Heart right ventricle (tissue), 16 donors: ENCODE measurements around the gene RAPSN. TPM values are rescaled to one million over a fixed set of nuclear protein-coding genes. Genes with fewer than 3 reads are reported as not detected.

Source experiments
- ATAC-seq, 8 donors: fragments of 200-7000 bp; cut with Tn5 transposase; one replicate each; pipeline ENCODE4 v1.9.1; 2020; ENCODE audit warnings: mild to moderate bottlenecking in 8 of 8, moderate library complexity in 8 of 8, moderate number of reproducible peaks in 1 of 8
- DNase-seq, 2 donors: peaks; one replicate each; pipeline ENCODE4 v3.0.0-alpha.2; 2020
- H3K27ac ChIP-seq, 10 donors: fragments of 200-600 bp; sonication (generic) in 2 of 10; one replicate each; pipeline versions ENCODE4 v1.5.0 to v1.8.0; 2020 to 2022; ENCODE audit warnings: mild to moderate bottlenecking in 3 of 10
- H3K27me3 ChIP-seq, 7 donors: fragments of 200-600 bp; one replicate each; pipeline ENCODE4 v1.8.0; 2021 to 2022; ENCODE audit warnings: mild to moderate bottlenecking in 2 of 7
- H3K36me3 ChIP-seq, 9 donors: fragments of 200-600 bp; sonication (generic) in 1 of 9; one replicate each; pipeline versions ENCODE4 v1.5.0 to v1.8.0; 2020 to 2022; ENCODE audit warnings: mild to moderate bottlenecking in 2 of 9
- H3K4me1 ChIP-seq, 9 donors: fragments of 200-600 bp; sonication (generic) in 1 of 9; one replicate each; pipeline versions ENCODE4 v1.5.0 to v1.8.0; 2020 to 2022; ENCODE audit warnings: mild to moderate bottlenecking in 4 of 9
- H3K4me3 ChIP-seq, 10 donors: fragments of 200-600 bp; sonication (generic) in 2 of 10; one replicate each; pipeline versions ENCODE4 v1.5.0 to v1.8.0; 2020 to 2022; ENCODE audit warnings: mild to moderate bottlenecking in 7 of 10, moderate library complexity in 2 of 10
- H3K9me3 ChIP-seq, 11 donors: fragments of 200-600 bp in 10 of 11; sonication (generic) in 2 of 11; one replicate each; pipeline versions ENCODE4 v1.5.0 to v1.8.0; 2013 to 2022; ENCODE audit warnings: mild to moderate bottlenecking in 2 of 11, control low read depth in 1 of 11, moderate library complexity in 1 of 11
- CTCF ChIP-seq, 9 donors: fragments of 200-600 bp; sonication (generic) in 2 of 9; IDR thresholded peaks; one replicate each; pipeline versions ENCODE4 v1.5.0 to v1.8.0; 2021 to 2022; ENCODE audit warnings: antibody characterized with exemption in 9 of 9, mild to moderate bottlenecking in 5 of 9, moderate library complexity in 1 of 9
- WGBS, 2 donors: extraction: QIAGEN DNeasy Blood & Tissue Kit; methylation state at CpG; one replicate each; pipeline ENCODE4 v1.1.7; 2013; ENCODE audit warnings: inconsistent platforms in 1 of 2; 5-methylcytosine and 5-hydroxymethylcytosine counted together
- intact Hi-C, 10 donors: fragments of 100-400 bp; cut with DNase I; formaldehyde crosslinking; loops; one replicate each; pipeline versions ENCODE4 v1.11.1 to v1.14.2; 2022
- polyA plus RNA-seq, 2 donors: library from polyadenylated mRNA; stranded (reverse); fragments of 200-250 nt; gene quantifications; one replicate each; pipeline ENCODE4 v1.2.3, GENCODE V29; 2013
- total RNA-seq, 10 donors: library from RNA; stranded (reverse); fragmentation: NEBNext Ultra II Directional in 3 of 10; extraction: Animal tissue kit (Norgen Biotek cat#: 25700) in 3 of 10; gene quantifications; one replicate each; pipeline versions ENCODE4 v1.2.1 to v1.2.4, GENCODE V29; 2021 to 2023
- donor health status: Arrhythmogenic right ventricular cardiomyopathy.
- donor health status: ischemic (EF 13 %, LVEDD 7.1; RV severe dilation, severe dysfunction).
- donor health status: healthy with polysubstance abuse.
- donor health status: DM: no; HTN: yes; CAD: no.
- donor health status: DM: no; HTN: no; CAD: no.
- donor health status: ischemic (EF 25% LVEDD 6.9; RV normal size, moderate dysfunction).
- donor health status: ischemic (EF 25% LVEDD 5.7; RV mildly dilated, moderate dysfunction).
- donor health status: healthy.
- donor health status: DM: yes; HTN: yes; CAD: no.
- donor health status: Ischemic cardiomyopathy.
- donor health status: ischemic (EF 35%, LVEDD 5.7; RV mildly dilated, moderate dysfunction).
- donor health status: nonischemic (EF 11% LVEDD 7.7; RV severe dilation, severe dysfunction).
- donor health status: DM: yes; HTN: yes; CAD: no.
- donor health status: PGD.
- donor health status: ischemic (EF 29% LVEDD 5.4; RV normal size, mild dysfunction).
- donor health status: nonischemic (EF 23%, LVEDD 6.1; RV moderate dilation, normal function).

Gene RAPSN
- total and polyA plus RNA-seq, 12 donors: 0.33 to 10.2 (median 4.0) TPM

DNA sequence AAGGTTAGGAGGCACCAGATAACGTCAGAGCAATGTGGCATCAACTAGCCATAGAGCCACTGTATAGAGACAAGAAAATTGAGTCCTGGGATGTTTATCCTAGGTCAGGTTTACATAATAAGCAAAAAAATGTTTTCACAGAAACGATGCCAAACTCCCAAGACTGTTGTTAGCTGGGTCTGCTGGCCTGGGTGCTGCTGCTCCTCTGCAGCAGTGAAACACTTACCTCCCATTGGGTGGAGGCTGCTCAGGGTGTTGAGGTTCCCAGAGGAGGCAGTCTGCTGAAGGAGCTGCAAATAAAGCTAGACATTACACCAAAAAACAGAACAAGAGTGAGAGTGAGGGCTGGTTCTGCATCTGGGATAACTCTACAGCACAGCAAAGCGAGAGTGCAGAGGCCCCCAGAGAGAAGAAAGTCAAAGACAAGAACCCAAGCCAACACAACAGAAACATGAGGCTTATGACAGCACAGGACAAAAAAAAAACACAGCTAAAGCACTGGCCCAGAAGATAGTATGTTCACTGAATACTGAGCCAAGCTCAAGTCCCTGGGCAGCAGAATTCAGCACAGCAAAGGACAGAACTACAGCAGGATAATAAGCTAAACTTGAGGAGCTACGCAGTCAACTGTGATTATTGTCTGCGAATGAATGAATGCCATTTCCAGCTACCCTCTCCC lies 29.9 kb upstream of the RAPSN start:
- ATAC-seq: peak in 7 of 8 donors; percentile 43 to 88 (median 65)

DNA sequence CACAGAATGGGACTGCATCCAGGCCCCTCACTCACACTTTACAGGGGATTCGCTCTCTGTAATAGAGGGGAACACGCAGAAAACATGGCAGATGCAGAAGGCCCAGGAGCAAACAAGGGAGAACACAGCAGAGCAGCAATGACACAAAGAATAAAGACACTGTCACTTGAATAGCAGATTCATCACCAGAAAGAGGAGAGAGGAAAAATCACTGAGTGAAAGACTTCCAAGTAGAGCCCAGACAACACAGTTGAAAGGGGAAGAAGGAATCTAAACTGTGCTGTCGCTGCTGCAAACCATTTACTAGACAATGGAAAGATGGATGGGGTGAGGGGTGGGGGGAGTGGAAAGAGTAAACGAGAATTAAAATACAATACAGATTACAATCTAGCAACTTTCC lies 28.8 kb upstream of the RAPSN start:
- 77 to 83% methylated on average over 4 of the region's 4 CpGs for WGBS, 2 donors
- intact Hi-C loops: loop anchor here in 2 of 10 donors (10.0 kb wide), 2 partner anchors 137 to 147 kb away; no protein-coding TSS in a partner anchor
- H3K4me1 ChIP-seq: peaks cover 3 to 34% (median 23%) of the 10 kb centered on the region in 9 donors

More for the DNA sequence above, 29.9 kb upstream of the RAPSN start:
- H3K4me3 ChIP-seq: no peak overlapping the region
- H3K9me3 ChIP-seq: no peaks in the 10 kb centered on the region
- H3K27me3 ChIP-seq: no peaks in the 10 kb centered on the region
- TF ChIP-seq CTCF (IDR thresholded peaks at IDR 0.05): no peak
- peak overlapping the region in 1 of 10 donors; percentile 3 for H3K27ac ChIP-seq
- DNase-seq: no peak
- H3K36me3 ChIP-seq: peaks cover 0 to 100% (median 79%) of the 10 kb centered on the region in 9 donors
- intact Hi-C loops: loop anchor here in 2 of 10 donors (10.0 kb wide), 2 partner anchors 136 to 146 kb away; no protein-coding TSS in a partner anchor
- WGBS, 2 donors: 63 to 80% methylated on average over 5 of the region's 5 CpGs
- H3K4me1 ChIP-seq: peaks cover 3 to 34% (median 23%) of the 10 kb centered on the region in 9 donors

GRCh38 chr11:47477323-47477722 lies 28.4 kb upstream of the RAPSN start:
- ATAC-seq: peak in 1 of 8 donors; percentile 22
- peak overlapping the region in 1 of 10 donors; percentile 24 for H3K27ac ChIP-seq
- H3K36me3 ChIP-seq: peaks cover 0 to 100% (median 75%) of the 10 kb centered on the region in 9 donors
- TF ChIP-seq CTCF (IDR thresholded peaks at IDR 0.05): no peak
- intact Hi-C loops: loop anchor here in 2 of 10 donors (10.0 kb wide), 2 partner anchors 137 to 147 kb away; no protein-coding TSS in a partner anchor
- H3K27me3 ChIP-seq: no peaks in the 10 kb centered on the region
- peaks cover 3 to 34% (median 23%) of the 10 kb centered on the region in 9 donors for H3K4me1 ChIP-seq
- no peaks in the 10 kb centered on the region for H3K9me3 ChIP-seq
- no peak overlapping the region for H3K4me3 ChIP-seq
- DNase-seq: no peak

More for the DNA sequence above, 28.8 kb upstream of the RAPSN start:
- Histone ChIP-seq H3K36me3 (peaks cover 0 to 100% (median 75%) of the 10 kb centered on the region in 9 donors), H3K9me3 (no peaks in the 10 kb centered on the region), H3K4me3 (no peak overlapping the region), H3K27me3 (no peaks in the 10 kb centered on the region), H3K27ac (peak overlapping the region in 1 of 10 donors; percentile 24)
- DNase-seq: no peak
- TF ChIP-seq CTCF (IDR thresholded peaks at IDR 0.05): no peak
- no peak for ATAC-seq

DNA sequence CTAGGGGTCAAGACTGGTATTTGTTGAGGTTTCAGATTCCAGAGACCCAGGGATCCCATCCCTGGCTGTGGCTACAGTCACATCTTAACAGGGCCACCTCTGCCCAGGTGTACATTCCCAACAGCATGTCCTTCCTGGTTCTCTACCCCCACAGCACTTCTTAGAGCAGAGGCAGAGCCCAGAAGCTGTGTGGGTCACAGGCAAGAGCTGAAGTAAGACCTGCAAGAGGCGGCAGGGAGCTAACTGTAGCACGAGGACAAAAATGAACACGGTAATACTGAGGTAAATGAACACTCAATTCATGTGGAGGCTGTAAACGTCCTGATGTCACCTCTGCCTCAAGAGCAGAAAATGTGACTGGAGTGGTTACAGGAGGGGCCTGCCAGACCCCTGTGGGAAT lies 21.7 kb upstream of the RAPSN start:
- WGBS, 2 donors: 78 to 85% methylated on average over 4 of the region's 4 CpGs
- H3K27ac ChIP-seq: no peak overlapping the region
- no peak for TF ChIP-seq CTCF (IDR thresholded peaks at IDR 0.05)
- H3K4me1 ChIP-seq: peaks cover 6 to 38% (median 29%) of the 10 kb centered on the region in 9 donors
- DNase-seq (no peak), ATAC-seq (no peak)
- no peaks in the 10 kb centered on the region for H3K27me3 ChIP-seq
- no peak overlapping the region for H3K4me3 ChIP-seq
- H3K36me3 ChIP-seq: peaks cover 0 to 100% (median 61%) of the 10 kb centered on the region in 9 donors
- H3K9me3 ChIP-seq: no peaks in the 10 kb centered on the region
- intact Hi-C loops: loop anchor here in 2 of 10 donors (10.0 kb wide), 2 partner anchors 144 to 154 kb away; no protein-coding TSS in a partner anchor
